MCF 10A (cell line): ENCODE measurements around the gene LRIG3. TPM values are rescaled to one million over a fixed set of nuclear protein-coding genes. Genes with fewer than 3 reads are reported as not detected.

Experiments used
- BruUV-seq: library from RNA; stranded (reverse); fragments of 400-500 nt; replicated peaks from 2 replicates; lab custom pipeline; 2021; lab: Mats Ljungman, UMichigan
- CTCF ChIA-PET: fragments of 300-600 bp; sonication (Branson Sonifier 250); formaldehyde crosslinking; extraction: SDS; loops from one replicate; lab custom pipeline; 2021; ENCODE audit warnings: antibody characterized with exemption, inconsistent platforms; lab: Yijun Ruan, JAX
- POLR2A ChIA-PET: fragments of 300-600, 350-650 bp; sonication (Branson Sonifier 250); formaldehyde crosslinking; extraction: SDS; loops from one replicate; lab custom pipeline; 2020; ENCODE audit warnings: antibody characterized with exemption, inconsistent platforms; lab: Yijun Ruan, JAX
- DNase-seq: peaks from one replicate; pipeline ENCODE4 v3.0.0-alpha.2; 2018; ENCODE audit not compliant: unreplicated experiment
- H3K27ac Mint-ChIP-seq: one replicate; pipeline ENCODE4 v1.8.0; 2022; ENCODE audit warnings: mild to moderate bottlenecking, low read depth, mixed read lengths; ENCODE audit not compliant: unreplicated experiment
- H3K27me3 Mint-ChIP-seq: one replicate; pipeline ENCODE4 v1.8.0; 2022; ENCODE audit warnings: mixed read lengths; ENCODE audit not compliant: insufficient read depth, unreplicated experiment
- H3K36me3 Mint-ChIP-seq: one replicate; pipeline ENCODE4 v1.8.0; 2022; ENCODE audit warnings: mild to moderate bottlenecking, moderate library complexity, mixed read lengths; ENCODE audit not compliant: insufficient read depth, unreplicated experiment
- H3K4me1 Mint-ChIP-seq: one replicate; pipeline ENCODE4 v1.8.0; 2022; ENCODE audit warnings: mixed read lengths; ENCODE audit not compliant: insufficient read depth, unreplicated experiment
- H3K4me3 Mint-ChIP-seq: one replicate; pipeline ENCODE4 v1.8.0; 2022; ENCODE audit warnings: mild to moderate bottlenecking, moderate library complexity, mixed read lengths; ENCODE audit not compliant: unreplicated experiment
- H3K9me3 Mint-ChIP-seq: one replicate; pipeline ENCODE4 v1.8.0; 2022; ENCODE audit warnings: mixed read lengths; ENCODE audit not compliant: unreplicated experiment
- CTCF ChIP-seq: fragments of 200-600 bp; IDR thresholded peaks from one replicate; pipeline ENCODE4 v1.8.0; 2022; ENCODE audit warnings: antibody characterized with exemption, mild to moderate bottlenecking; ENCODE audit not compliant: unreplicated experiment
- intact Hi-C: fragments of 100-400 bp; cut with micrococcal nuclease; formaldehyde crosslinking; loops from 2 replicates; pipeline ENCODE4 v1.14.1; 2022
- total RNA-seq: library from RNA; stranded (reverse); gene quantifications from 2 replicates; pipeline ENCODE4 v1.2.3, GENCODE V29; 2022

Gene LRIG3
- total RNA-seq, 1 experiment from 2014 or later, result 41.5 TPM

- TF ChIP-seq CTCF, result no peak
- intact Hi-C loops, result no loop called here
- no peak for DNase-seq
- H3K4me3 Mint-ChIP-seq, result no peak overlapping the region
- H3K27ac Mint-ChIP-seq, result no peak overlapping the region
- ChIA-PET CTCF (interaction anchor here (0.6 kb wide), 1 partner anchor 11 kb away, joined by 3 read pairs; no protein-coding TSS in a partner anchor), POLR2A (interaction anchor here (0.6 to 0.7 kb wide), 2 partner anchors 11 to 19 kb away, joined by 3 read pairs; no protein-coding TSS in a partner anchor)
- no peaks in the 10 kb centered on the region for H3K4me1 Mint-ChIP-seq
- H3K27me3 Mint-ChIP-seq, result no peaks in the 10 kb centered on the region
- BruUV-seq, result no TSS peak
- no peaks in the 10 kb centered on the region for H3K36me3 Mint-ChIP-seq
- H3K9me3 Mint-ChIP-seq, result peaks cover 10% of the 10 kb centered on the region
Measured at GRCh38 chr12:58942345-58942744, 22.0 kb upstream of the LRIG3 start.

GRCh38 chr12:58939399-58940100, 19.2 kb upstream of the LRIG3 start:
- Mint-ChIP-seq H3K36me3 (no peaks in the 10 kb centered on the region), H3K4me1 (no peaks in the 10 kb centered on the region), H3K27ac (no peak overlapping the region), H3K27me3 (no peaks in the 10 kb centered on the region), H3K4me3 (no peak overlapping the region), H3K9me3 (no peaks in the 10 kb centered on the region)
- no TSS peak for BruUV-seq
- no peak for DNase-seq
- intact Hi-C loops, result no loop called here
- no peak for TF ChIP-seq CTCF
- ChIA-PET CTCF (interaction anchor here (1.1 kb wide), 1 partner anchor 23 kb away, joined by 6 read pairs; no protein-coding TSS in a partner anchor), POLR2A (interaction anchor here (1.0 kb wide), 1 partner anchor 13 kb away, joined by 3 read pairs; no protein-coding TSS in a partner anchor)

- Mint-ChIP-seq H3K27me3 (no peaks in the 10 kb centered on the region), H3K4me3 (no peak overlapping the region), H3K9me3 (no peaks in the 10 kb centered on the region), H3K4me1 (no peaks in the 10 kb centered on the region), H3K27ac (no peak overlapping the region), H3K36me3 (no peaks in the 10 kb centered on the region)
- CTCF ChIA-PET, result no interaction called here
- intact Hi-C loops, result no loop called here
- DNase-seq, result no peak
- no peak for TF ChIP-seq CTCF
- POLR2A ChIA-PET, result no interaction called here
- BruUV-seq, result no TSS peak
Measured at GRCh38 chr12:58938440-58938839, 18.1 kb upstream of the LRIG3 start.

- no TSS peak for BruUV-seq
- no peak overlapping the region for H3K27ac Mint-ChIP-seq
- H3K9me3 Mint-ChIP-seq, result peaks cover 6% of the 10 kb centered on the region
- H3K36me3 Mint-ChIP-seq, result no peaks in the 10 kb centered on the region
- no peak for DNase-seq
- intact Hi-C loops, result no loop called here
- no peaks in the 10 kb centered on the region for H3K27me3 Mint-ChIP-seq
- TF ChIP-seq CTCF, result no peak
- H3K4me1 Mint-ChIP-seq, result no peaks in the 10 kb centered on the region
- ChIA-PET CTCF (interaction anchor here (0.6 to 2.6 kb wide), 3 partner anchors 13 to 98 kb away, joined by 3 to 13 read pairs (median 5); partner anchors contain the start of gene LRIG3), POLR2A (interaction anchor here (1.0 to 1.2 kb wide), 2 partner anchors 9 to 14 kb away, joined by 3 to 4 read pairs; partner anchors contain the start of gene LRIG3)
- H3K4me3 Mint-ChIP-seq, result no peak overlapping the region
Measured at GRCh38 chr12:58934528-58934927, 14.2 kb upstream of the LRIG3 start.
